ENCODE data around the gene NCOA5. TPM values are rescaled to one million over a fixed set of nuclear protein-coding genes. Genes with fewer than 3 reads are reported as not detected.

Gene NCOA5
- total RNA-seq, 2 donors from 2014 or later, result 11.9 to 13.7 TPM

- H3K27ac ChIP-seq, result no peak overlapping the region
- 90 to 95% methylated on average over 3 of the region's 3 CpGs for WGBS, 2 donors
- no peak overlapping the region for H3K4me3 ChIP-seq
- no peak for ATAC-seq
- H3K4me1 ChIP-seq, result no peaks in the 10 kb centered on the region
- no peak for TF ChIP-seq POLR2A (IDR thresholded peaks at IDR 0.05)
- TF ChIP-seq, protein P1, sequence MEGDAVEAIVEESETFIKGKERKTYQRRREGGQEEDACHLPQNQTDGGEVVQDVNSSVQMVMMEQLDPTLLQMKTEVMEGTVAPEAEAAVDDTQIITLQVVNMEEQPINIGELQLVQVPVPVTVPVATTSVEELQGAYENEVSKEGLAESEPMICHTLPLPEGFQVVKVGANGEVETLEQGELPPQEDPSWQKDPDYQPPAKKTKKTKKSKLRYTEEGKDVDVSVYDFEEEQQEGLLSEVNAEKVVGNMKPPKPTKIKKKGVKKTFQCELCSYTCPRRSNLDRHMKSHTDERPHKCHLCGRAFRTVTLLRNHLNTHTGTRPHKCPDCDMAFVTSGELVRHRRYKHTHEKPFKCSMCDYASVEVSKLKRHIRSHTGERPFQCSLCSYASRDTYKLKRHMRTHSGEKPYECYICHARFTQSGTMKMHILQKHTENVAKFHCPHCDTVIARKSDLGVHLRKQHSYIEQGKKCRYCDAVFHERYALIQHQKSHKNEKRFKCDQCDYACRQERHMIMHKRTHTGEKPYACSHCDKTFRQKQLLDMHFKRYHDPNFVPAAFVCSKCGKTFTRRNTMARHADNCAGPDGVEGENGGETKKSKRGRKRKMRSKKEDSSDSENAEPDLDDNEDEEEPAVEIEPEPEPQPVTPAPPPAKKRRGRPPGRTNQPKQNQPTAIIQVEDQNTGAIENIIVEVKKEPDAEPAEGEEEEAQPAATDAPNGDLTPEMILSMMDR (IDR thresholded peaks at IDR 0.05), result no peak
- H3K27me3 ChIP-seq, result no peaks in the 10 kb centered on the region
- no peaks in the 10 kb centered on the region for H3K9me3 ChIP-seq
- peaks cover 8 to 17% of the 10 kb centered on the region in 2 donors for H3K36me3 ChIP-seq (replicated peaks in 1 of 2; ENCODE audit: insufficient read depth in 1 of 2, low read depth in 2 of 2)
- no peak for DNase-seq
- intact Hi-C loops (cut with DNase I), result no loop called here
Observed at GRCh38 chr20:46071573-46071972, 18.2 kb downstream of the NCOA5 start.

DNA sequence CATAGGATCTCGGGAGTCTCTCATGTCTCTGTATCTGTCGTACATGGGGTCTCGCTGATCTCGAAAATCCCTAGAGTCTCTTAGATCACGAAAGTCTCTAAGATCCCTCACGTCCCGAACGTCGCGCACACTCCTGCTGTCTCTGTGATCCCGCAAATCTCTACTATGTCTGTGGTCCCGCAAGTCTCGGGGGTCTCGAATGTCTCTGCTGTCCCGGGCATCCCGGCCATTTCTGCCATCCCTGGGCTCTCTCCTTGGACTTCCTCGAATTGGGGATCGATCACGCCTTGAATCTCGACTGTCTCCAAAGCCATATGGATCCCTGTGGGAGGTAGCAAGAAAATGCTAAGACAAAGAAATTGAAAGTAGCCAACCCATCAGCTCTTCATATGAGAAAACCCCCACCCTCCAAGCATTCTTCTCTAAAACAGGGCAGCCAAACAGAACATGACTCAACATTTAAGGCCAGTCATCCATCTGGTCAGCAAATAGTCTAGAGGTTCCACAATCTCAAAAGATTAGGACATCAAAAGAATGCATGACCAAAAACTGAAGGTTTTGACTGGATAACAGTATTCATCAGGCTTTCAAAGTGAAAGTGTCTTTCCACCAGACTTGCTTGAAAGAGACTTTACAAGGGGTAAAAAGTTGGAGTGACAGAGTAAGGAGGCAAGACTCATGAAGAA lies 19.4 kb downstream of the NCOA5 start:
- WGBS, 2 donors, result 92 to 93% methylated on average over 19 to 20 of the region's 20 CpGs
- Histone ChIP-seq H3K27ac (no peak overlapping the region), H3K9me3 (no peaks in the 10 kb centered on the region), H3K27me3 (no peaks in the 10 kb centered on the region), H3K4me3 (no peak overlapping the region), H3K36me3 (replicated peaks in 1 of 2; ENCODE audit: insufficient read depth in 1 of 2, low read depth in 2 of 2) (peaks cover 14 to 22% of the 10 kb centered on the region in 2 donors), H3K4me1 (no peaks in the 10 kb centered on the region)
- TF ChIP-seq, protein P1 (IDR thresholded peaks at IDR 0.05), result no peak
- no peak for TF ChIP-seq POLR2A (IDR thresholded peaks at IDR 0.05)
- intact Hi-C loops (cut with DNase I), result no loop called here
- DNase-seq, result no peak
- no peak for ATAC-seq

GRCh38 chr20:46065691-46066090 lies 24.1 kb downstream of the NCOA5 start:
- H3K4me1 ChIP-seq, result peaks cover 10% of the 10 kb centered on the region
- no peak overlapping the region for H3K4me3 ChIP-seq
- TF ChIP-seq POLR2A (IDR thresholded peaks at IDR 0.05), result no peak
- H3K27ac ChIP-seq, result no peak overlapping the region
- no peaks in the 10 kb centered on the region for H3K9me3 ChIP-seq
- no peaks in the 10 kb centered on the region for H3K27me3 ChIP-seq
- no peak for ATAC-seq
- H3K36me3 ChIP-seq (replicated peaks in 1 of 2; ENCODE audit: insufficient read depth in 1 of 2, low read depth in 2 of 2), result peaks cover 25 to 42% of the 10 kb centered on the region in 2 donors
- no peak for DNase-seq
- 89 to 93% methylated on average over 3 of the region's 3 CpGs for WGBS, 2 donors
- intact Hi-C loops (cut with DNase I), result no loop called here

DNA sequence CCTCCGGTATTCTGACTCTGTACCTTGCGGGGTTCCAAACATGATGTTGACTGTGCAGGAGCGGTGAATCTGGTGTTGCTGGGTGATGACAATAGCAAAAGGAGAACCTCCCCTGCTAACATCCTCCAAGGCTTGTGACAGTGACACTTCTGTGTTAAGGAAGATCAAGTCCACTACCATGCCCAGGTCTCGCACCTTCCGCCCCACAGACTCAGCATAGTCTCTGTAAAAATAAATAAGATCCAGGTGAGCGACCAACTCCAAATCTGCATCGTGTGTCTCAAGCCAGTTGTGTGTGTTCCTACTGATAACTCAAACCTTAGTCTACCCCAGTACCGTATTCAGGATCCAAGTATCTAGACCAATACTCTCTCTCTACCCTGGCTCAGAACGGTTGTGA lies 24.8 kb downstream of the NCOA5 start:
- intact Hi-C loops (cut with DNase I), result no loop called here
- WGBS, 2 donors, result 88 to 90% methylated on average over 9 of the region's 9 CpGs
- DNase-seq (no peak), ATAC-seq (no peak)
- Histone ChIP-seq H3K9me3 (no peaks in the 10 kb centered on the region), H3K4me3 (no peak overlapping the region), H3K27me3 (no peaks in the 10 kb centered on the region), H3K27ac (no peak overlapping the region), H3K36me3 (replicated peaks in 1 of 2; ENCODE audit: insufficient read depth in 1 of 2, low read depth in 2 of 2) (peaks cover 25 to 42% of the 10 kb centered on the region in 2 donors), H3K4me1 (peaks cover 13% of the 10 kb centered on the region)
- TF ChIP-seq, protein P1 (IDR thresholded peaks at IDR 0.05), result no peak
- no peak for TF ChIP-seq POLR2A (IDR thresholded peaks at IDR 0.05)

- H3K4me1 ChIP-seq, result peaks cover 18% of the 10 kb centered on the region
- TF ChIP-seq POLR2A (IDR thresholded peaks at IDR 0.05), result no peak
- TF ChIP-seq, protein P1 (IDR thresholded peaks at IDR 0.05), result no peak
- no peaks in the 10 kb centered on the region for H3K9me3 ChIP-seq
- no peak for ATAC-seq
- no peaks in the 10 kb centered on the region for H3K27me3 ChIP-seq
- no peak for DNase-seq
- H3K4me3 ChIP-seq, result no peak overlapping the region
- intact Hi-C loops (cut with DNase I), result no loop called here
- WGBS, 2 donors, result 84 to 85% methylated on average over 3 of the region's 3 CpGs
- peaks cover 21 to 42% of the 10 kb centered on the region in 2 donors for H3K36me3 ChIP-seq (replicated peaks in 1 of 2; ENCODE audit: insufficient read depth in 1 of 2, low read depth in 2 of 2)
- no peak overlapping the region for H3K27ac ChIP-seq
Observed at GRCh38 chr20:46063652-46064054, 26.1 kb downstream of the NCOA5 start.

Data from body of pancreas (tissue), 4 donors.